Loucy (cell line): Measurements from ENCODE around the gene AGAP1.

Experiments
- CTCF ChIP-seq: fragments of 200-600 bp; sonication (generic); conservative IDR thresholded peaks from 2 replicates; pipeline ENCODE4 v1.5.1; 2014; ENCODE audit warnings: mild to moderate bottlenecking, antibody characterized with exemption, low read length
- EZH2phosphoT487 ChIP-seq: fragments of 200-600 bp; IDR thresholded peaks from 2 replicates; pipeline ENCODE4 v1.6.1; 2018; ENCODE audit warnings: antibody characterized with exemption, mild to moderate bottlenecking, moderate library complexity, borderline replicate concordance

- TF ChIP-seq CTCF (no peak), EZH2phosphoT487 (no peak)
These were observed 167.5 kb downstream of the AGAP1 start for GRCh38 chr2:235661167-235661937.
